Stimulated activated CD4-positive, alpha-beta T cell treated with anti-CD3 and anti-CD28 coated beads, Interleukin-1b, Interleukin-23, amount 100 ng/mL, for 1 hour (primary cell): ENCODE data around the gene RFLNA.
"Not testable (repeated sequence)": the region's sequence is repeated elsewhere in the genome, so short reads cannot be mapped to it uniquely, and the experiment has no call there.

ENCODE experiments used
- DNase-seq, 2 donors: peaks; one replicate each; pipeline ENCODE4 v3.0.0-alpha.2; 2020; ENCODE audit warnings: low read depth in 2 of 2

Gene RFLNA

GRCh38 chr12:124282287-124282686, 12.6 kb upstream of the RFLNA start:
- DNase-seq: no peak

- DNase-seq: no peak
Observed at GRCh38 chr12:124283326-124283725, 11.6 kb upstream of the RFLNA start.

GRCh38 chr12:124284368-124284767, 10.5 kb upstream of the RFLNA start:
- DNase-seq: no peak

GRCh38 chr12:124286414-124286813, 8.5 kb upstream of the RFLNA start:
- no peak for DNase-seq

- DNase-seq: no peak
Observed at GRCh38 chr12:124286971-124287370, 7.9 kb upstream of the RFLNA start.

- no peak for DNase-seq
Observed at GRCh38 chr12:124289634-124290600, 5.0 kb upstream of the RFLNA start.

GRCh38 chr12:124292385-124292784, 2.5 kb upstream of the RFLNA start:
- DNase-seq: no peak

GRCh38 chr12:124293286-124294003, 1.4 kb upstream of the RFLNA start:
- DNase-seq: no peak

- DNase-seq: no peak
Observed at GRCh38 chr12:124295431-124296058, 652 bp downstream of the RFLNA start.

- no peak for DNase-seq
Observed at GRCh38 chr12:124296295-124296915, 1.5 kb downstream of the RFLNA start.

GRCh38 chr12:124296916-124297351, 2.0 kb downstream of the RFLNA start:
- DNase-seq: no peak

- no peak for DNase-seq
Observed at GRCh38 chr12:124297389-124297788, 2.5 kb downstream of the RFLNA start.

- no peak for DNase-seq
Observed at GRCh38 chr12:124297856-124298255, 3.0 kb downstream of the RFLNA start.

GRCh38 chr12:124298685-124299410, 4.0 kb downstream of the RFLNA start:
- DNase-seq: no peak

GRCh38 chr12:124299628-124300388, 4.9 kb downstream of the RFLNA start:
- DNase-seq: no peak

- DNase-seq: not testable (repeated sequence)
Observed at GRCh38 chr12:124300657-124301056, 5.8 kb downstream of the RFLNA start.

- DNase-seq: no peak
Observed at GRCh38 chr12:124301084-124301654, 6.3 kb downstream of the RFLNA start.

- no peak for DNase-seq
Observed at GRCh38 chr12:124302241-124302806, 7.4 kb downstream of the RFLNA start.

GRCh38 chr12:124302807-124303578, 8.1 kb downstream of the RFLNA start:
- no peak for DNase-seq
